GM12878 (cell line): Measurements from ENCODE around the gene COQ5.

Experiments
- SP1 ChIP-seq: IDR thresholded peaks from one replicate; pipeline ENCODE4 v1.6.1; 2011; ENCODE audit warnings: low read depth, low read length
- SUZ12 ChIP-seq: fragments of 200-600 bp; sonication (generic); IDR thresholded peaks from one replicate; pipeline ENCODE4 v1.6.1; 2018; ENCODE audit warnings: antibody characterized with exemption, mild to moderate bottlenecking; ENCODE audit not compliant: unreplicated experiment

GRCh38 chr12:120481022-120481767 lies 47.8 kb downstream of the COQ5 start:
- no peak for TF ChIP-seq SUZ12
- no peak for TF ChIP-seq SP1
